BE2C (cell line): ENCODE measurements around the gene CFDP1.
"Not testable (repeated sequence)": the region's sequence is repeated elsewhere in the genome, so short reads cannot be mapped to it uniquely, and the experiment has no call there.

Experiments
- DNase-seq: peaks from one replicate; pipeline ENCODE4 v3.0.0-alpha.2; 2020
- H3K27me3 ChIP-seq: fragments of 250-450 bp; sonication (Bioruptor Pico); 2 replicates; pipeline ENCODE4 v1.5.1; 2020; ENCODE audit warnings: mild to moderate bottlenecking
- H3K36me3 ChIP-seq: fragments of 250-450 bp; sonication (Bioruptor Pico); 2 replicates; pipeline ENCODE4 v1.5.1; 2020; ENCODE audit warnings: mild to moderate bottlenecking
- H3K4me1 ChIP-seq: fragments of 250-450 bp; sonication (Bioruptor Pico); 2 replicates; pipeline ENCODE4 v1.5.1; 2020
- H3K4me3 ChIP-seq: 2 replicates; pipeline ENCODE4 v1.5.1; 2011; ENCODE audit warnings: low read depth, low read length
- H3K9me3 ChIP-seq: fragments of 250-450 bp; sonication (Bioruptor Pico); 2 replicates; pipeline ENCODE4 v1.5.1; 2020
- TF ChIP-seq, protein P1 (sequence below): IDR thresholded peaks from 2 replicates; pipeline ENCODE4 v1.5.1; 2012; ENCODE audit warnings: mild to moderate bottlenecking, low read depth, low read length

The CFDP1 gene

DNA sequence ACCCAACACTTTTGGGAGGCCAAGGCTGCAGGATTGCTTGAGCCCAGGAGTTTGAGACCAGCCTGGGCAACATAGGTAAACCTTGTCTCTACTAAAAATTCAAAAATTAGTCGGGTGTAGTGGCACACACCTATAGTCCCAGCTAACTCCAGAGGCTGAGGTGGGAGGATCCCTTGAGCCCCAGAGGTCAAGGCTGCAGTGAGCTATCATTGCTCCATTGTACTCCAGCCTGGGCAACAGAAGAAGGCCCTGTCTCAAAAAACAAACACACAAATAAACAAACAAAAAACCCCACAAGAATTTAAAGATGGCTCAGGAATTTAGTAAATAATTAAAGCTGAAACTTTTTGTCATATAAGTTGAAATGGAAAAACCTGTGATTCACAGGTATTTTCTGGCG lies 33.5 kb upstream of the CFDP1 start:
- TF ChIP-seq, protein P1, sequence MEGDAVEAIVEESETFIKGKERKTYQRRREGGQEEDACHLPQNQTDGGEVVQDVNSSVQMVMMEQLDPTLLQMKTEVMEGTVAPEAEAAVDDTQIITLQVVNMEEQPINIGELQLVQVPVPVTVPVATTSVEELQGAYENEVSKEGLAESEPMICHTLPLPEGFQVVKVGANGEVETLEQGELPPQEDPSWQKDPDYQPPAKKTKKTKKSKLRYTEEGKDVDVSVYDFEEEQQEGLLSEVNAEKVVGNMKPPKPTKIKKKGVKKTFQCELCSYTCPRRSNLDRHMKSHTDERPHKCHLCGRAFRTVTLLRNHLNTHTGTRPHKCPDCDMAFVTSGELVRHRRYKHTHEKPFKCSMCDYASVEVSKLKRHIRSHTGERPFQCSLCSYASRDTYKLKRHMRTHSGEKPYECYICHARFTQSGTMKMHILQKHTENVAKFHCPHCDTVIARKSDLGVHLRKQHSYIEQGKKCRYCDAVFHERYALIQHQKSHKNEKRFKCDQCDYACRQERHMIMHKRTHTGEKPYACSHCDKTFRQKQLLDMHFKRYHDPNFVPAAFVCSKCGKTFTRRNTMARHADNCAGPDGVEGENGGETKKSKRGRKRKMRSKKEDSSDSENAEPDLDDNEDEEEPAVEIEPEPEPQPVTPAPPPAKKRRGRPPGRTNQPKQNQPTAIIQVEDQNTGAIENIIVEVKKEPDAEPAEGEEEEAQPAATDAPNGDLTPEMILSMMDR, result no peak
- no peak for DNase-seq
- Histone ChIP-seq H3K9me3 (no peaks in the 10 kb centered on the region), H3K4me1 (no peaks in the 10 kb centered on the region; the same call in 1 of the 2 replicates), H3K4me3 (no peak overlapping the region), H3K36me3 (no peaks in the 10 kb centered on the region), H3K27me3 (no peaks in the 10 kb centered on the region)

- no peaks in the 10 kb centered on the region for H3K9me3 ChIP-seq
- no peaks in the 10 kb centered on the region; the same call in 1 of the 2 replicates for H3K4me1 ChIP-seq
- H3K36me3 ChIP-seq, result no peaks in the 10 kb centered on the region; the same call in 1 of the 2 replicates
- DNase-seq, result peak; percentile 100
- peak within 1 kb of the TSS; percentile 62 for H3K4me3 ChIP-seq
- H3K27me3 ChIP-seq, result no peaks in the 10 kb centered on the region
- TF ChIP-seq, protein P1, result peak; percentile 100
Measured at GRCh38 chr16:75464122-75464918, 31.0 kb upstream of the CFDP1 start, which contains the start of gene TMEM170A. TMEM170A (minus strand) TSS chr16:75464689; CDS start chr16:75464600, 89 bp downstream.

DNA sequence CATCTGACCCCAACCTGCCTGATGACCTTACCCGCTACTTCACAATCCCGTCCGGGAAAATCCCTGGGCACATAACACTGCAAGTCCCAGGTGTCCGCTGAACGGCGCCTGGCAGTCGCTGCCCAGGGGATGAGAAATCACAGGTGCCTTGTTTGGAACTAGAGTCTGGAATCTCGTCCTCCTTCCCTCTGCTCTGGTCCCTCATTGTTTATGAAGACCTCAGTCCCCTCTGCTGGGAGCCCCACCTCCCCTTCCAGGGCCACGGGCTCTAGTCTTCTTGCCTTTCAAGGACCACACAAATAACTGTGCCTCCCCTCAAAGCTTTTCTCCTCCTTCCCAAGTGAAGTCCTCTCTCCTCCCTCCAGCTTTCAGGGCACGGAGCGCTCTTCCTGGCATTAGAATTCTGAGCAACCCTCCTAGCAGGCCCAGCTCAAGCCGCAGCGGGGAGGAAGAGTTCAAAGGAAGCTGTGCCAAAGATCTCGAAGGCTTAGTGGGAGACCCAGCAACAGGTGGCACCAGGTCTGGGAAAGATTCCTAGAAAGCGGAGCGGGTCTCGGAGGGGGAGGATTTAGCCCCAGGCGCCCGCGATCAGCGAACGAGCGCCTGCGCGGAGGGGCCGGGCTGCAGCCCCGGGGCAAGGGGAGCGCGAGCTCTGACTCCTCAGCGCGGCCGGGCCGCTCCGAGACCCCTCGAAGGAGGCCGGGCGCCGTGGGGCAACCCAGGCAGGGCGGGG lies 30.3 kb upstream of the CFDP1 start:
- not testable (repeated sequence) for H3K27me3 ChIP-seq, H3K9me3 ChIP-seq, H3K4me1 ChIP-seq, H3K36me3 ChIP-seq
- DNase-seq, result peak; percentile 56
- H3K4me3 ChIP-seq, result peak overlapping the region; percentile 62

DNA sequence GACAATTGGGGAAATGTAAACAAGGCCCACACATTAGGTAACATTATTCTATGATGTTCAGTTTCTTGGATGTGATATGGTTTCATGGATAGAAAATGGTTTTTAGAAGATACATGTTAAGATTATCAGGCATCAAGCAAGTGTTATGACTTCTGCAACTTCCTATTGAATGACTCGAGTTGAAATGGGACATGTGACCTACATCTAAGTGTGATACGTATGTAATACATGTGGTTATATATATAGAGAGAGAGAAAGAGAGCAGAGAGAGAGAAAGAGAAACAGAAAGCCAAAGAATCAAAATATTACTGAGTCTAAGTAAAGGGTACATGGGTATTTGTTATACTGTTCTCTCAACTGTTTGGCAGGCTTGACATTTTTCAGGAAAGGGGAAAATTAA lies 29.5 kb upstream of the CFDP1 start:
- TF ChIP-seq, protein P1, result no peak
- no peaks in the 10 kb centered on the region; the same call in 1 of the 2 replicates for H3K36me3 ChIP-seq
- no peaks in the 10 kb centered on the region; the same call in 1 of the 2 replicates for H3K4me1 ChIP-seq
- H3K9me3 ChIP-seq, result no peaks in the 10 kb centered on the region
- peak overlapping the region; percentile 62 for H3K4me3 ChIP-seq
- no peaks in the 10 kb centered on the region for H3K27me3 ChIP-seq
- no peak for DNase-seq

- H3K9me3 ChIP-seq, result no peaks in the 10 kb centered on the region
- peaks cover 9% of the 10 kb centered on the region for H3K4me1 ChIP-seq
- TF ChIP-seq, protein P1, result no peak
- H3K4me3 ChIP-seq, result no peak overlapping the region
- no peaks in the 10 kb centered on the region for H3K27me3 ChIP-seq
- H3K36me3 ChIP-seq, result no peaks in the 10 kb centered on the region; the same call in 1 of the 2 replicates
- DNase-seq, result no peak
Measured at GRCh38 chr16:75461575-75461974, 28.3 kb upstream of the CFDP1 start.

- Histone ChIP-seq H3K27me3 (no peaks in the 10 kb centered on the region), H3K9me3 (no peaks in the 10 kb centered on the region), H3K4me3 (no peak overlapping the region), H3K36me3 (no peaks in the 10 kb centered on the region; the same call in 1 of the 2 replicates), H3K4me1 (peaks cover 9% of the 10 kb centered on the region)
- TF ChIP-seq, protein P1, result no peak
- no peak for DNase-seq
Measured at GRCh38 chr16:75460446-75460845, 27.1 kb upstream of the CFDP1 start.
